Kidney (tissue), 14 donors: ENCODE data around the gene MYO5B. TPM values are rescaled to one million over a fixed set of nuclear protein-coding genes. Genes with fewer than 3 reads are reported as not detected.

Experiments used
- DNase-seq, 5 donors: peaks; one replicate each; pipeline ENCODE4 v3.0.0-alpha.2; 2013 to 2020
- FAIRE-seq: peaks from 2 replicates; lab custom pipeline; 2012; peaks lifted over from hg19 to GRCh38; lab: Jason Lieb, UNC
- H3K27ac ChIP-seq, 2 donors: one replicate each; pipeline ENCODE4 v1.7.0; 2013; ENCODE audit warnings: low read depth in 2 of 2, low read length in 2 of 2, inconsistent platforms in 1 of 2
- H3K27me3 ChIP-seq: one replicate; pipeline ENCODE4 v1.7.1; 2013; ENCODE audit warnings: low read length, inconsistent platforms; ENCODE audit not compliant: control insufficient read depth, insufficient read depth
- H3K36me3 ChIP-seq, 3 donors: one replicate each; pipeline versions ENCODE4 v1.7.0 to v1.7.1; 2013; ENCODE audit warnings: low read length in 3 of 3, control low read depth in 1 of 3, inconsistent platforms in 1 of 3; ENCODE audit not compliant: insufficient read depth in 3 of 3, control insufficient read depth in 2 of 3
- H3K4me1 ChIP-seq, 3 donors: one replicate each; pipeline versions ENCODE4 v1.7.0 to v1.7.1; 2013; ENCODE audit warnings: low read length in 3 of 3, inconsistent platforms in 1 of 3, low read depth in 1 of 3; ENCODE audit not compliant: control insufficient read depth in 2 of 3, insufficient read depth in 2 of 3
- H3K4me3 ChIP-seq, 3 donors: one replicate each; pipeline versions ENCODE4 v1.7.0 to v1.8.1; 2013; ENCODE audit warnings: low read length in 3 of 3, control low read depth in 1 of 3, inconsistent platforms in 1 of 3
- H3K9ac ChIP-seq, 3 donors: one replicate each; pipeline versions ENCODE4 v1.7.0 to v1.7.1; 2013; ENCODE audit warnings: low read length in 3 of 3, control low read depth in 1 of 3, inconsistent platforms in 1 of 3
- H3K9me3 ChIP-seq, 3 donors: one replicate each; pipeline versions ENCODE4 v1.7.0 to v1.7.1; 2013; ENCODE audit warnings: low read length in 3 of 3, control low read depth in 1 of 3, inconsistent platforms in 1 of 3; ENCODE audit not compliant: control insufficient read depth in 2 of 3, insufficient read depth in 1 of 3
- CTCF ChIP-seq: IDR thresholded peaks from 3 replicates; pipeline ENCODE4 v1.5.1; 2012; ENCODE audit warnings: mild to moderate bottlenecking, moderate library complexity, borderline replicate concordance; ENCODE audit not compliant: insufficient read depth; ENCODE audit errors: extremely low read depth
- intact Hi-C: fragments of 100-400 bp; cut with DNase I; formaldehyde crosslinking; loops from one replicate; pipeline ENCODE4 v1.11.1; 2022
- polyA plus RNA-seq: library from polyadenylated mRNA; stranded (reverse); fragments of 350-450 nt; fragmentation: Illumina TruSeq; extraction: RNeasy Lipid Tissue Mini Kit (QIAGEN cat#74804); gene quantifications from one replicate; pipeline ENCODE4 v1.2.3, GENCODE V29; 2014; ENCODE audit warnings: low read depth, low replicate concordance; ENCODE audit not compliant: insufficient read depth
- total RNA-seq: library from RNA; stranded (reverse); fragmentation: NEBNext Ultra II Directional; extraction: Animal tissue kit (Norgen Biotek cat#: 25700); gene quantifications from one replicate; pipeline ENCODE4 v1.2.1, GENCODE V29; 2021
- donor health status: control.
- donor health status: control.
- donor health status: control.
- donor health status: control.
- donor health status: control.
- donor health status: DM: yes; HTN: yes; CAD: no.
- donor health status: Normal renal cell carcinoma (clear cell type).

Gene MYO5B
- total and polyA plus RNA-seq, 2 donors from 2014 or later = 17.8 to 43.8 TPM

GRCh38 chr18:50187659-50188058 is 7.3 kb downstream of the MYO5B start:
- DNase-seq = no peak
- H3K4me3 ChIP-seq = no peak overlapping the region
- H3K36me3 ChIP-seq = no peaks in the 10 kb centered on the region
- H3K27me3 ChIP-seq = peaks cover 4% of the 10 kb centered on the region
- no peaks in the 10 kb centered on the region for H3K9me3 ChIP-seq
- intact Hi-C loops = no loop called here
- no peak for FAIRE-seq
- no peak for TF ChIP-seq CTCF
- no peaks in the 10 kb centered on the region for H3K4me1 ChIP-seq
- H3K9ac ChIP-seq = no peak overlapping the region
- H3K27ac ChIP-seq = no peak overlapping the region

- H3K9ac ChIP-seq = no peak overlapping the region
- FAIRE-seq = no peak
- no peaks in the 10 kb centered on the region for H3K9me3 ChIP-seq
- H3K27me3 ChIP-seq = no peaks in the 10 kb centered on the region
- intact Hi-C loops = no loop called here
- H3K27ac ChIP-seq = no peak overlapping the region
- TF ChIP-seq CTCF = no peak
- no peak for DNase-seq
- H3K36me3 ChIP-seq = no peaks in the 10 kb centered on the region
- no peaks in the 10 kb centered on the region for H3K4me1 ChIP-seq
- no peak overlapping the region for H3K4me3 ChIP-seq
These were observed 8.6 kb downstream of the MYO5B start for GRCh38 chr18:50186385-50186784.

- no peak for TF ChIP-seq CTCF
- Histone ChIP-seq H3K4me3 (no peak overlapping the region), H3K36me3 (no peaks in the 10 kb centered on the region), H3K9ac (no peak overlapping the region), H3K4me1 (no peaks in the 10 kb centered on the region), H3K9me3 (no peaks in the 10 kb centered on the region), H3K27ac (no peak overlapping the region), H3K27me3 (no peaks in the 10 kb centered on the region)
- peak in 2 of 5 donors; percentile 46 for DNase-seq
- no peak for FAIRE-seq
- intact Hi-C loops = no loop called here
These were observed 11.4 kb downstream of the MYO5B start for GRCh38 chr18:50183556-50183955.

GRCh38 chr18:50182511-50182910 is 12.4 kb downstream of the MYO5B start:
- no peak for TF ChIP-seq CTCF
- Histone ChIP-seq H3K27ac (no peak overlapping the region), H3K9me3 (no peaks in the 10 kb centered on the region), H3K9ac (no peak overlapping the region), H3K4me1 (no peaks in the 10 kb centered on the region), H3K27me3 (no peaks in the 10 kb centered on the region), H3K4me3 (no peak overlapping the region), H3K36me3 (no peaks in the 10 kb centered on the region)
- FAIRE-seq = no peak
- intact Hi-C loops = no loop called here
- DNase-seq = no peak
